GM18505 (cell line): ENCODE data around the gene TBX4.

ENCODE experiments used
- ATAC-seq: cut with Tn5 transposase; IDR thresholded peaks from one replicate; pipeline ENCODE4 v1.9.1; 2021; ENCODE audit not compliant: unreplicated experiment
- POLR2A ChIP-seq: IDR thresholded peaks from 4 replicates; pipeline ENCODE4 v1.6.1; 2011; ENCODE audit warnings: borderline replicate concordance; ENCODE audit not compliant: insufficient read depth, insufficient read length; ENCODE audit errors: extremely low read depth

TBX4 gene

GRCh38 chr17:61480414-61480807 lies 28.2 kb downstream of the TBX4 start:
- no peak for ATAC-seq
- TF ChIP-seq POLR2A = no peak

- ATAC-seq = no peak
- TF ChIP-seq POLR2A = no peak
These were observed 29.2 kb downstream of the TBX4 start for GRCh38 chr17:61481421-61481820.

GRCh38 chr17:61482467-61482866 lies 30.2 kb downstream of the TBX4 start:
- no peak for ATAC-seq
- no peak for TF ChIP-seq POLR2A

- no peak for ATAC-seq
- no peak for TF ChIP-seq POLR2A
These were observed 31.5 kb downstream of the TBX4 start for GRCh38 chr17:61483778-61484116.

- no peak for ATAC-seq
- TF ChIP-seq POLR2A = no peak
These were observed 32.0 kb downstream of the TBX4 start for GRCh38 chr17:61484174-61484573.

- no peak for ATAC-seq
- TF ChIP-seq POLR2A = no peak
These were observed 33.0 kb downstream of the TBX4 start for GRCh38 chr17:61485067-61485775.

- no peak for TF ChIP-seq POLR2A
- ATAC-seq = no peak
These were observed 34.2 kb downstream of the TBX4 start for GRCh38 chr17:61486135-61487120.

GRCh38 chr17:61487161-61487988 lies 35.2 kb downstream of the TBX4 start:
- no peak for ATAC-seq

GRCh38 chr17:61487989-61488595 lies 35.9 kb downstream of the TBX4 start:
- TF ChIP-seq POLR2A = no peak
- ATAC-seq = no peak

More at GRCh38 chr17:61487161-61487988, 35.2 kb downstream of the TBX4 start:
- TF ChIP-seq POLR2A = no peak

GRCh38 chr17:61488878-61489718 lies 36.9 kb downstream of the TBX4 start:
- no peak for TF ChIP-seq POLR2A
- no peak for ATAC-seq

- no peak for ATAC-seq
- no peak for TF ChIP-seq POLR2A
These were observed 37.7 kb downstream of the TBX4 start for GRCh38 chr17:61489719-61490490.
